Smooth muscle cell (in vitro differentiated cells): ENCODE data around the gene ROBO4. TPM values are rescaled to one million over a fixed set of nuclear protein-coding genes. Genes with fewer than 3 reads are reported as not detected.

Experiments used
- DNase-seq: peaks from one replicate; lab custom pipeline; 2025; ENCODE audit not compliant: unreplicated experiment; lab: John Stamatoyannopoulos, UW
- H2AFZ ChIP-seq: fragments of 200-600 bp; sonication (generic); 2 replicates; pipeline ENCODE4 v1.6.0; 2016; ENCODE audit warnings: antibody characterized with exemption, low read depth, mild to moderate bottlenecking
- H3F3A ChIP-seq: fragments of 200-600 bp; sonication (generic); 2 replicates; pipeline ENCODE4 v1.6.0; 2017; ENCODE audit warnings: antibody characterized with exemption, low read depth
- H3K27ac ChIP-seq: fragments of 200-600 bp; sonication (generic); 2 replicates; pipeline ENCODE4 v1.5.1; 2016; ENCODE audit warnings: low read depth, mild to moderate bottlenecking
- H3K27me3 ChIP-seq: fragments of 200-600 bp; sonication (generic); 2 replicates; pipeline ENCODE4 v1.6.1; 2016; ENCODE audit warnings: low read depth, mild to moderate bottlenecking
- H3K36me3 ChIP-seq: fragments of 200-600 bp; sonication (generic); 2 replicates; pipeline ENCODE4 v1.5.1; 2016; ENCODE audit warnings: low read depth
- H3K4me1 ChIP-seq: fragments of 200-600 bp; sonication (generic); 2 replicates; pipeline ENCODE4 v1.5.1; 2016; ENCODE audit warnings: low read depth
- H3K4me2 ChIP-seq: fragments of 200-600 bp; sonication (generic); 2 replicates; pipeline ENCODE4 v1.6.0; 2016; ENCODE audit warnings: mild to moderate bottlenecking
- H3K4me3 ChIP-seq: fragments of 200-600 bp; sonication (generic); 2 replicates; pipeline ENCODE4 v1.5.1; 2016; ENCODE audit warnings: mild to moderate bottlenecking
- H3K79me2 ChIP-seq: fragments of 200-600 bp; sonication (generic); 2 replicates; pipeline ENCODE4 v1.6.0; 2016; ENCODE audit warnings: low read depth, mild to moderate bottlenecking
- H3K9ac ChIP-seq: fragments of 200-600 bp; sonication (generic); 2 replicates; pipeline ENCODE4 v1.6.0; 2016; ENCODE audit warnings: low read depth
- H3K9me3 ChIP-seq: fragments of 200-600 bp; sonication (generic); replicated peaks from 2 replicates; pipeline ENCODE4 v1.5.1; 2016; ENCODE audit warnings: low read depth
- H4K20me1 ChIP-seq: fragments of 200-600 bp; sonication (generic); 2 replicates; pipeline ENCODE4 v1.6.0; 2016; ENCODE audit warnings: low read depth
- WGBS: methylation state at CpG from one replicate; pipeline ENCODE4 v1.1.7; 2016; ENCODE audit warnings: low lambda C conversion rate; 5-methylcytosine and 5-hydroxymethylcytosine counted together
- polyA plus RNA-seq: library from polyadenylated mRNA; unstranded; fragments of >200 nt; fragmentation: Nextera tagmentation; extraction: Ambion mirVana; gene quantifications from 2 replicates; pipeline ENCODE4 v1.2.1, GENCODE V29; 2016
- total RNA-seq: library from RNA; depleted of rRNA; stranded (reverse); fragments of >200 nt; gene quantifications from 2 replicates; pipeline ENCODE4 v1.2.3, GENCODE V29; 2014
- TF ChIP-seq, protein P1 (sequence below): fragments of 200-600 bp; sonication (generic); IDR thresholded peaks from 2 replicates; pipeline ENCODE4 v1.5.1; 2017; ENCODE audit warnings: borderline replicate concordance, mild to moderate bottlenecking, antibody characterized with exemption; ENCODE audit not compliant: insufficient read depth, poor library complexity, severe bottlenecking

The ROBO4 gene
- total and polyA plus RNA-seq, 2 experiments from 2014 or later: 0.40 TPM; not detected in 1

DNA sequence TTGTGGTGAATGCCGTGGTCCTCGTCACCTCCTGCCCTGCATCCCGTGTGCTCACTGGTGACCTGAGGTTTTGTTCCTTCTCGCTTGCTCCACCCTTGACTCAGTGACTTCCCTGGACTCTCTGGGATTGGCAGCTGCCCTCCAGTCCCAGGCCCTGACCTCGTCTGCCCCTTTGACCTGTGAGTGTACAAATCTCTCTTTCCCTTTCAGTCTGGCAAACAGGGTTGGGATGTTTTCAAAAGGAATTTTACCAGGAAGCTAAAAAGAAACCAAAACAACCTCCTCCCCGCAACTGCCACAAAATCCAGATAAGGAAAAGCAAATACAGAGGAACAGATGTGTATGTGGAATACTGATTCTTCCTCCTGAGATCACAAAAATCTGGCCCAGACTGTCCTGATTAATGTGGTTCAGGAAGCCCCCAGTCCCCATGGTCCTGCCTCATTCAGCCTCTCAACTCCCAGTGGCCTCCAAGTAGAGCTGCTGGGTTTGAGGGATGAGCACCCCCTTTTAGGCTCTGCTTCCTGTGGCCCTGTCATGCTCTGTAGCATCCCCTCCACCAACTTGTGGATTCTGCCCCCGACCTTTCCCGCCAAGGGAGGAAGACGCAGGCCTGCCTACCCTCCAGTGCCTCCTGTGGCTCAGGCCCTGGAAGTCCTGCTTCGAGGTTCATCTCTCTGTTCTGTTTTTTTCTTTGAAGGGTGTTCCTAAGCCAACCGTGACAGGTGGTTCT lies 15.2 kb downstream of the ROBO4 start:
- no peaks in the 10 kb centered on the region for H3K36me3 ChIP-seq
- H3K9me3 ChIP-seq: no peaks in the 10 kb centered on the region
- no peaks in the 10 kb centered on the region for H4K20me1 ChIP-seq
- H3K27ac ChIP-seq: no peak overlapping the region
- DNase-seq: no peak
- H2AFZ ChIP-seq: no peak overlapping the region
- H3K27me3 ChIP-seq: no peaks in the 10 kb centered on the region
- H3K4me3 ChIP-seq: no peak overlapping the region
- no peak overlapping the region for H3K9ac ChIP-seq
- H3F3A ChIP-seq: no peaks in the 10 kb centered on the region
- 78% methylated on average over 11 of the region's 11 CpGs for WGBS
- no peaks in the 10 kb centered on the region for H3K4me1 ChIP-seq
- H3K4me2 ChIP-seq: no peak overlapping the region
- TF ChIP-seq, protein P1, sequence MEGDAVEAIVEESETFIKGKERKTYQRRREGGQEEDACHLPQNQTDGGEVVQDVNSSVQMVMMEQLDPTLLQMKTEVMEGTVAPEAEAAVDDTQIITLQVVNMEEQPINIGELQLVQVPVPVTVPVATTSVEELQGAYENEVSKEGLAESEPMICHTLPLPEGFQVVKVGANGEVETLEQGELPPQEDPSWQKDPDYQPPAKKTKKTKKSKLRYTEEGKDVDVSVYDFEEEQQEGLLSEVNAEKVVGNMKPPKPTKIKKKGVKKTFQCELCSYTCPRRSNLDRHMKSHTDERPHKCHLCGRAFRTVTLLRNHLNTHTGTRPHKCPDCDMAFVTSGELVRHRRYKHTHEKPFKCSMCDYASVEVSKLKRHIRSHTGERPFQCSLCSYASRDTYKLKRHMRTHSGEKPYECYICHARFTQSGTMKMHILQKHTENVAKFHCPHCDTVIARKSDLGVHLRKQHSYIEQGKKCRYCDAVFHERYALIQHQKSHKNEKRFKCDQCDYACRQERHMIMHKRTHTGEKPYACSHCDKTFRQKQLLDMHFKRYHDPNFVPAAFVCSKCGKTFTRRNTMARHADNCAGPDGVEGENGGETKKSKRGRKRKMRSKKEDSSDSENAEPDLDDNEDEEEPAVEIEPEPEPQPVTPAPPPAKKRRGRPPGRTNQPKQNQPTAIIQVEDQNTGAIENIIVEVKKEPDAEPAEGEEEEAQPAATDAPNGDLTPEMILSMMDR: no peak
- no peaks in the 10 kb centered on the region for H3K79me2 ChIP-seq

DNA sequence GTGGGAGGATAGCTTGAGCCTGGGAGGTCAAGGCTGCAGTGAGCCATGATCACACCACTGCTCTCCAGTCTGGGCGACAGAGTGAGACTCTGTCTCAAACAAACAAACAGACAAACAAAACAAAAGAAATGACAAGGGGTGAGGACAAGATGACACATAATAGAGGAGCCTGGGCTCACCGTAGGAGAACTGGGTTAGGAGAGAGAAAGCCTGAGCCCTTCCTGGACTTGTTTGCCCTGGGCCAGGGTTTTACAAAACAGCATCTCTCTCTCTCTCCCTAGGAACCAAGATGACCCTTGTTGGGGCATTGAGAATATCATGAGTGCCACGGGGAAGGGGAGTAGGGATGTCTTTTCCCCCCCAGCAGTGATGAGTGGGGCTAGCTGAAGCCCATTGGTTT lies 16.7 kb downstream of the ROBO4 start:
- H2AFZ ChIP-seq: no peak overlapping the region
- no peaks in the 10 kb centered on the region for H4K20me1 ChIP-seq
- 87% methylated on average over 3 of the region's 3 CpGs for WGBS
- no peak overlapping the region for H3K4me3 ChIP-seq
- peaks cover under 1% of the 10 kb centered on the region for H3K27me3 ChIP-seq
- H3K9ac ChIP-seq: no peak overlapping the region
- H3K4me1 ChIP-seq: no peaks in the 10 kb centered on the region
- H3K36me3 ChIP-seq: no peaks in the 10 kb centered on the region
- H3K27ac ChIP-seq: no peak overlapping the region
- DNase-seq: no peak
- H3K79me2 ChIP-seq: no peaks in the 10 kb centered on the region
- H3K9me3 ChIP-seq: no peaks in the 10 kb centered on the region
- TF ChIP-seq, protein P1: no peak
- no peaks in the 10 kb centered on the region for H3F3A ChIP-seq
- H3K4me2 ChIP-seq: no peak overlapping the region

DNA sequence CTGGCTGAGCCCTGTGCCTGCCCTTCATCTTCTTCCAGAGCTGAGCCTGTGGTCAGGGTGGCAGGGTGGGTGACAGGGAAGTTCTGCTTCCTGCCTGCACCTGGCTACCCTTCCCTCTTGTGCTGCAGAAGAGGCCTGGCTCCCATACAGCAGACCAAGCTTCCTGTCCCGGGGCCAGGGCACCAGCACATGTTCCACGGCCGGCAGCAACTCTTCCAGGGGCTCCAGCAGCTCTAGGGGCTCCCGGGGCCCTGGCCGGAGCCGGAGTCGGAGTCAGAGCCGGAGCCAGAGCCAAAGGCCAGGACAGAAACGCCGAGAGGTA lies 17.4 kb downstream of the ROBO4 start:
- H2AFZ ChIP-seq: no peak overlapping the region
- H4K20me1 ChIP-seq: no peaks in the 10 kb centered on the region
- no peaks in the 10 kb centered on the region for H3F3A ChIP-seq
- peaks cover 7% of the 10 kb centered on the region for H3K27me3 ChIP-seq
- no peaks in the 10 kb centered on the region for H3K9me3 ChIP-seq
- H3K4me2 ChIP-seq: no peak overlapping the region
- H3K4me1 ChIP-seq: no peaks in the 10 kb centered on the region
- no peaks in the 10 kb centered on the region for H3K36me3 ChIP-seq
- TF ChIP-seq, protein P1: no peak
- 93% methylated on average over 10 of the region's 10 CpGs for WGBS
- no peak overlapping the region for H3K9ac ChIP-seq
- no peak for DNase-seq
- no peaks in the 10 kb centered on the region for H3K79me2 ChIP-seq
- H3K27ac ChIP-seq: no peak overlapping the region
- H3K4me3 ChIP-seq: no peak overlapping the region
